WTC11 (cell line): Measurements from ENCODE around the gene PEBP1. TPM values are rescaled to one million over a fixed set of nuclear protein-coding genes. Genes with fewer than 3 reads are reported as not detected.

ENCODE experiments used
- ATAC-seq: fragments of 200-7000 bp; cut with Tn5 transposase; 2 replicates; pipeline ENCODE4 v1.10.0; 2021; ENCODE audit warnings: mild to moderate bottlenecking, moderate library complexity
- CTCF ChIA-PET: fragments of 300-600 bp; sonication (Branson Sonifier 250); formaldehyde crosslinking; loops from one replicate; lab custom pipeline; 2021; ENCODE audit warnings: antibody characterized with exemption; lab: Charles Lee
- POLR2A ChIA-PET: fragments of 350-600 bp; sonication (Branson Sonifier 250); formaldehyde crosslinking; loops from one replicate; lab custom pipeline; 2021; ENCODE audit warnings: antibody characterized with exemption; lab: Charles Lee
- DNase-seq: peaks from one replicate; pipeline ENCODE4 v3.0.0; 2021; ENCODE audit warnings: low spot score
- H3K27ac Mint-ChIP-seq: 2 replicates; pipeline ENCODE4 v1.8.0; 2021; ENCODE audit warnings: mixed read lengths
- H3K27me3 Mint-ChIP-seq: 2 replicates; pipeline ENCODE4 v1.8.0; 2021; ENCODE audit warnings: low read depth, mild to moderate bottlenecking, moderate library complexity, mixed read lengths
- H3K36me3 Mint-ChIP-seq: 2 replicates; pipeline ENCODE4 v1.8.0; 2021; ENCODE audit warnings: mixed read lengths
- H3K4me1 Mint-ChIP-seq: 2 replicates; pipeline ENCODE4 v1.8.0; 2022; ENCODE audit warnings: mixed read lengths
- H3K4me3 Mint-ChIP-seq: 2 replicates; pipeline ENCODE4 v1.8.0; 2021; ENCODE audit warnings: mild to moderate bottlenecking, moderate library complexity, mixed read lengths
- H3K9me3 Mint-ChIP-seq: 2 replicates; pipeline ENCODE4 v1.8.0; 2021; ENCODE audit warnings: mixed read lengths
- AFF4 ChIP-seq: sonication (generic); formaldehyde crosslinking; IDR thresholded peaks from 2 replicates; pipeline ENCODE4 v1.8.1; 2023; ENCODE audit warnings: mild to moderate bottlenecking, missing genetic modification reagents, borderline replicate concordance
- ATF1 ChIP-seq: sonication (generic); formaldehyde crosslinking; IDR thresholded peaks from 2 replicates; pipeline ENCODE4 v1.8.1; 2023; ENCODE audit warnings: mild to moderate bottlenecking, moderate library complexity, missing genetic modification reagents
- ATF2 ChIP-seq: sonication (generic); formaldehyde crosslinking; IDR thresholded peaks from 2 replicates; pipeline ENCODE4 v1.8.1; 2022; ENCODE audit warnings: low read depth, missing genetic modification reagents, borderline replicate concordance
- CBFB ChIP-seq: sonication (generic); formaldehyde crosslinking; IDR thresholded peaks from 2 replicates; pipeline ENCODE4 v1.8.1; 2022; ENCODE audit warnings: mild to moderate bottlenecking, low read depth, missing genetic modification reagents
- CTCF ChIP-seq: fragments of 200-600 bp; IDR thresholded peaks from 2 replicates; pipeline ENCODE4 v1.8.0; 2022; ENCODE audit warnings: antibody characterized with exemption
- E2F4 ChIP-seq: sonication (generic); formaldehyde crosslinking; IDR thresholded peaks from 2 replicates; pipeline ENCODE4 v1.8.1; 2022; ENCODE audit warnings: low read depth, mild to moderate bottlenecking, moderate library complexity, missing genetic modification reagents, borderline replicate concordance
- FOXK1 ChIP-seq: sonication (generic); formaldehyde crosslinking; IDR thresholded peaks from 2 replicates; pipeline ENCODE4 v1.8.0; 2022; ENCODE audit warnings: mild to moderate bottlenecking, moderate library complexity, missing genetic modification reagents
- GRHL2 ChIP-seq: fragments of 250-450 bp; sonication (Bioruptor Pico); IDR thresholded peaks from 2 replicates; pipeline ENCODE4 v1.8.0; 2022; ENCODE audit warnings: mild to moderate bottlenecking, moderate library complexity; ENCODE audit not compliant: insufficient replicate concordance, severe bottlenecking
- NFYB ChIP-seq: sonication (generic); formaldehyde crosslinking; conservative IDR thresholded peaks from 2 replicates; pipeline ENCODE4 v1.8.0; 2022; ENCODE audit warnings: low read depth, missing genetic modification reagents
- NR1H2 ChIP-seq: sonication (generic); formaldehyde crosslinking; IDR thresholded peaks from 2 replicates; pipeline ENCODE4 v1.9.0; 2021; ENCODE audit warnings: mild to moderate bottlenecking, moderate library complexity, missing genetic modification reagents
- NR2C2 ChIP-seq: sonication (generic); formaldehyde crosslinking; IDR thresholded peaks from 2 replicates; pipeline ENCODE4 v1.8.0; 2022; ENCODE audit warnings: mild to moderate bottlenecking, missing genetic modification reagents
- NR3C1 ChIP-seq: sonication (generic); formaldehyde crosslinking; conservative IDR thresholded peaks from 2 replicates; pipeline ENCODE4 v1.8.1; 2023; ENCODE audit warnings: low read depth, mild to moderate bottlenecking, missing genetic modification reagents
- OVOL2 ChIP-seq: fragments of 250-450 bp; sonication (Bioruptor Pico); IDR thresholded peaks from 2 replicates; pipeline ENCODE4 v1.9.0; 2021; ENCODE audit warnings: mild to moderate bottlenecking, borderline replicate concordance
- PRRX2 ChIP-seq: fragments of 250-450 bp; sonication (Bioruptor Pico); IDR thresholded peaks from 2 replicates; pipeline ENCODE4 v1.8.0; 2021; ENCODE audit warnings: mild to moderate bottlenecking
- SP1 ChIP-seq: sonication (generic); formaldehyde crosslinking; conservative IDR thresholded peaks from 2 replicates; pipeline ENCODE4 v1.8.1; 2022; ENCODE audit warnings: missing genetic modification reagents
- TP53 ChIP-seq: sonication (generic); formaldehyde crosslinking; IDR thresholded peaks from 2 replicates; pipeline ENCODE4 v1.8.1; 2023; ENCODE audit warnings: mild to moderate bottlenecking, missing genetic modification reagents
- ZBTB43 ChIP-seq: sonication (generic); formaldehyde crosslinking; IDR thresholded peaks from 2 replicates; pipeline ENCODE4 v1.8.1; 2023; ENCODE audit warnings: mild to moderate bottlenecking, missing genetic modification reagents
- ZNF423 ChIP-seq: fragments of 250-450 bp; sonication (Bioruptor Pico); IDR thresholded peaks from 2 replicates; pipeline ENCODE4 v2.1.2; 2022; ENCODE audit warnings: mild to moderate bottlenecking, moderate library complexity
- ZNF671 ChIP-seq: fragments of 250-450 bp; sonication (Bioruptor Pico); IDR thresholded peaks from 2 replicates; pipeline ENCODE4 v1.8.0; 2021; ENCODE audit warnings: mild to moderate bottlenecking
- ZSCAN18 ChIP-seq: fragments of 250-450 bp; sonication (Bioruptor Pico); IDR thresholded peaks from 2 replicates; pipeline ENCODE4 v2.1.2; 2022; ENCODE audit warnings: mild to moderate bottlenecking, moderate library complexity
- total RNA-seq: library from RNA; stranded (reverse); gene quantifications from 3 replicates; pipeline ENCODE4 v1.2.3, GENCODE V29; 2021

The PEBP1 gene
- total RNA-seq, 1 experiment from 2014 or later: 363 TPM

- TF ChIP-seq ATF2 (no peak), E2F4 (CRISPR knock-in tag) (no peak), FOXK1 (CRISPR knock-in tag) (no peak)
- TF ChIP-seq, all 79 proteins: peak for 0
Measured at GRCh38 chr12:118089782-118090181, 46.1 kb upstream of the PEBP1 start (continued).

GRCh38 chr12:118094039-118094438 is 41.9 kb upstream of the PEBP1 start:
- no peak for ATAC-seq
- Mint-ChIP-seq H3K4me1 (peaks cover 5% of the 10 kb centered on the region), H3K27me3 (no peaks in the 10 kb centered on the region), H3K36me3 (peaks cover 44% of the 10 kb centered on the region), H3K27ac (no peak overlapping the region), H3K4me3 (no peak overlapping the region), H3K9me3 (no peaks in the 10 kb centered on the region)
- CTCF ChIA-PET: no interaction called here
- POLR2A ChIA-PET: no interaction called here
- no peak for DNase-seq
- TF ChIP-seq NFYB (no peak), GRHL2 (CRISPR knock-in tag) (no peak), ZBTB43 (no peak), NR1H2 (CRISPR knock-in tag) (no peak), ZNF423 (CRISPR knock-in tag) (no peak), OVOL2 (CRISPR knock-in tag) (no peak), CBFB (no peak), ATF2 (no peak), PRRX2 (CRISPR knock-in tag) (no peak)

- Mint-ChIP-seq H3K27ac (peak overlapping the region; percentile 90), H3K4me1 (peaks cover 28% of the 10 kb centered on the region), H3K36me3 (peaks cover 32% of the 10 kb centered on the region), H3K4me3 (peak overlapping the region; percentile 3; the same call in 1 of the 2 replicates), H3K9me3 (no peaks in the 10 kb centered on the region), H3K27me3 (no peaks in the 10 kb centered on the region)
- DNase-seq (no peak), ATAC-seq (no peak)
- ChIA-PET CTCF (no interaction called here), POLR2A (no interaction called here)
- TF ChIP-seq CTCF (no peak), ZSCAN18 (CRISPR knock-in tag) (no peak), TP53 (CRISPR knock-in tag) (no peak), ZNF671 (no peak), ATF1 (CRISPR knock-in tag) (no peak), ATF2 (no peak), AFF4 (CRISPR knock-in tag) (no peak), NR3C1 (CRISPR knock-in tag) (no peak), SP1 (no peak), NR2C2 (CRISPR knock-in tag) (no peak)
Measured at GRCh38 chr12:118098401-118098800, 37.5 kb upstream of the PEBP1 start.
